HG02885 (cell line): Measurements from ENCODE around the gene IRAK1BP1.
A peak's percentile ranks its signal among the peaks of the same experiment; 100 is the strongest.
"Not testable (repeated sequence)": the region's sequence is repeated elsewhere in the genome, so short reads cannot be mapped to it uniquely, and the experiment has no call there.

Experiments
- ATAC-seq: cut with Tn5 transposase; IDR thresholded peaks from one replicate; pipeline ENCODE4 v1.9.1; 2021; ENCODE audit warnings: mild to moderate bottlenecking; ENCODE audit not compliant: unreplicated experiment, poor library complexity

IRAK1BP1 gene, protein sequence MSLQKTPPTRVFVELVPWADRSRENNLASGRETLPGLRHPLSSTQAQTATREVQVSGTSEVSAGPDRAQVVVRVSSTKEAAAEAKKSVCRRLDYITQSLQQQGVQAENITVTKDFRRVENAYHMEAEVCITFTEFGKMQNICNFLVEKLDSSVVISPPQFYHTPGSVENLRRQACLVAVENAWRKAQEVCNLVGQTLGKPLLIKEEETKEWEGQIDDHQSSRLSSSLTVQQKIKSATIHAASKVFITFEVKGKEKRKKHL

GRCh38 chr6:78867370-78868040 lies at the start of gene IRAK1BP1:
Gene IRAK1BP1, plus strand, starts transcription at chr6:78867551. Its CDS starts 26 bp downstream, at chr6:78867577.
- peak; percentile 97 for ATAC-seq

DNA sequence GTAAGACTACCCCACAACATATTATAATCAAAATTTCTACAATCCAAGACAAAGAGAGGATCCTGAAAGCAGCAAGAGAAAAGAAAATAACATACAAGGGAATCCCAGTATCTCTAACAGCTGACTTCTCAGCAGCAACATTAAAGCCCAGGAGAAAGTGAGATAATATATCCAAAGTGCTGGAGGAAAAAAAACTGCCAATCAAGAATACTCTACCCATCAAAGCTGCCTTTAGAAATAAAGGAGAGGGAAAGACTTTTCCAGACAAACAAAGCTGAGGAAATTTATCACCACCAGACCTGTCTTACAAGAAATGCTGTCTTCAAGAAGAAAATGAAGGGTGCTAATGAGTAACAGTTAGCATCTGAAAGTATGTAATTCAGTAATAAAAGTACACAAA lies 43.3 kb upstream of the IRAK1BP1 start:
- ATAC-seq: no peak

DNA sequence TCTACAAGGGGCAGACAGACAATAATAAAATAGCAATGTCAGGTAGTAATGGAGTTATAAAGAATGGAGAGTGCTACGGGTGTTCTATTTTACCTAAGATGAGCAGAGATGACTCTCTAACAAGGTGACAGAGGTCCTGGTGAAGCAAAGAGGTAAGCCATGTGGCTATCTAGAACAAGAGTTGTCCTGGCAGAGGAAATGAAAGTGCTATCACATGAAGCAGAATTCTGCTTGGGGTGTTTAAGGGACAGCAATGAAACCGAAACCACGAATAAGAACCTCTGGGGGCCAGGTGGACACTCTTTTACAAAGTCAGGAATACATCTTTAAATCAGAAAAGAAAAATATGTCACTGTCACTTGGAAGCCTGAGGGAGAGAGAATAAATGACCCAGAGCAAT lies 37.9 kb upstream of the IRAK1BP1 start:
- peak; percentile 51 for ATAC-seq

DNA sequence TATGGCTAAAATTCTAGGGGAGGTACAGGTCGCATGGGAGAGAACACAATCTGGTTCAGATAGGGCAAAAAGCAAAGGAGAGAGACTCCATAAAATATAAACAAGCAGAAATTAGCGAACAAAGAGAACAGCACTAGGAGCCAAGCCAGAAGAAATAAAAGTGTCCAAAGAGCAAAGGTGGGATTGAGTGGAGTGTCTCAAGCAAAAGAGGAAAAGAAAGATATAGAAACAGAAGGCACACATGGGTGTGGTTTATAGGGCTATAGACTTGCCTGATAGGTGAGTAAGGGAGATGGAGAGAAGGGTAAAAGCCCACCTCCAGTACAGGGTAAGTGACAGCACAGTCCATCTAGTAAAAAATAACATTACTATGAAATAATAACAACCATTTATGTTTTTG lies 36.5 kb upstream of the IRAK1BP1 start:
- no peak for ATAC-seq

DNA sequence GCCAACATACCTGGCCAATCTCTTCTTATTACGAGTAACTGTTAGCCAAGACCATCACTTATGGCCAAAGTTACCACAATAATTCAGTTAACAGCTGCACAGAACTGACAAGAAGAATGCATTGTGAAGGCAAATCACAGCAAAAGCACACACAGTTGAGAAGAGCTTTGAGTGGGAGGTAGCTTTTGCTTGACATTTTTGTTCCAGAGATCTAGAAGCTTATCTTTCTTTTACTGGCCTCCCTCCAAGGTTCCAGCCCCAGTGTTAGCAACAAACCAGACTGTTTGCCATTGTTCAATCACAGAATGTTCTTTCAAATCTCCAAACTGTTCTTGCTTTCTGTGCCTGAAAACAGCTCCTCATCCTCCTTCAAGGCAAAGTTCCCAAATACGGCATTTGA lies 35.9 kb upstream of the IRAK1BP1 start:
- no peak for ATAC-seq

GRCh38 chr6:78832091-78832808 lies 35.1 kb upstream of the IRAK1BP1 start:
- ATAC-seq: no peak

DNA sequence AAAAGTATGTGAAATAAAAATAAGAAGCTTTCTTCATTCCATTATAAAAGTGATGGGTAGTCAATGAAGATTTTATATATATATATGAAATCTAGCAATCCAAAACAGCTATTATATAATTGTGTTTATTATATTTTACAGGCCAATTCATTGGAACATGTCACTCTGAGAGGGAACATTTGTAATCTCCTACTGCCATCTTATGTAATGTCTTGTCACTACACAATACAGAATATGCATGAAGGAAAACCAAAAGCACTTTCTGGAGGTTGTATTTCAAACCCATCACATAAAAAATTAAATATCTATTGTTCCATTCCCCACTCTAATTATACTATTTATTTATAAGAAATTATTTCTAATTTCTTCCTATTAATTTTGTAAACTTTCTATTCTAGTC lies 31.5 kb upstream of the IRAK1BP1 start:
- ATAC-seq: no peak

GRCh38 chr6:78836598-78836997 lies 30.8 kb upstream of the IRAK1BP1 start:
- ATAC-seq: no peak

DNA sequence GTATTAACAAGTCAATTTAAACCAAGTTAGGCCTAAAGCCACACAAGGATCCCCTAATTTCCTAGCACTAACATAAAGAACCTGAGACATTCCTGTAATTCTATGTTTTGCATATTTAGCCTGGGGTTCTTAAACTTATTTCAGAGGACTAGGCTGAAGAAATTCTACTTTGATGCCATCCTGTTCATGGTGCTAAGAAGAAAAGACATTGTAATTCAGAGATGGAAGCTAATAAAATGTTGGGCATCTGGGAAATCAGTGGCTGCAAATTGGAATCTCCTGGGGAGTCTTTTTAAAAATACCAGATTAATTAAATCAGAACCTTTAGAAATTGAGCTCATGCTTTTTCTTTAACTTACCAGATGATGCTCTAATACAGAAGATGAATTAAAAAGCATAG lies 26.2 kb upstream of the IRAK1BP1 start:
- ATAC-seq: no peak

DNA sequence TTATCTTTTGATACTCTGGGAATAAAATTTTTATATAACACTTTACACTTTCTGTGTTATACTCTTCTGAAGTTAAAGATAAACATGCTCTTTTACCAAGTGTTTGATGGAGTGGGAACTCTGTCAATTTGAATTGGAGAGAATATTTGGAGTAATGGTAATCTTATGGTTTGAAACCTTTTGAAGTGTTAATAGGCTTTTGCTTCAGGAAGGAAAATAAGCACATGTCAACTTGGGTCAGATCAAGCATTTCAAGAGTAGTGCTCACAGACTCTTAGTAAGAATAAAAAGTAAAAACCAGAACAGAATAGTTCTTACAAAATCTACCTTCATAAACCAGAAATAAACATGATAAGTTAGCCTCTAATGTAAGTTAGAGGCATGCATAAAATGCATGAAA lies 24.4 kb upstream of the IRAK1BP1 start:
- ATAC-seq: no peak

DNA sequence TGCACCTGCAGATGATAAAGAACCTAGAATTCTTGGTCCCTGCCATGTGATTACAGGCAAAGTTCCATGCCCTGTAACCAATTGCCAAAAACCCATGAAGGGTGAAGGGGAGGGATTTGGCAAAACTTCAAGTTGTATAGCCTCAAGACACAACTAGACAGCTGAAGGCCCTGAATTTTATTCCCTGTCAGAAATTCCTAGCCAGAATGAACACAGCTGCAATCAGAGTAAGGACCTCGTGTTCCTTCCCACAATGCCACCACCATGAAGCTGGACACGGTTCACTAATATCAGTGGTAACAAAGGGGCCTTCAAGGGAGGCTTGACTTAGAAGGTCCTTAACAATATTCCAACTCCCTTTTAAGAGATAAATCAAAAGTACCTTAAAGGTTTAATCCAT lies 22.5 kb upstream of the IRAK1BP1 start:
- no peak for ATAC-seq

DNA sequence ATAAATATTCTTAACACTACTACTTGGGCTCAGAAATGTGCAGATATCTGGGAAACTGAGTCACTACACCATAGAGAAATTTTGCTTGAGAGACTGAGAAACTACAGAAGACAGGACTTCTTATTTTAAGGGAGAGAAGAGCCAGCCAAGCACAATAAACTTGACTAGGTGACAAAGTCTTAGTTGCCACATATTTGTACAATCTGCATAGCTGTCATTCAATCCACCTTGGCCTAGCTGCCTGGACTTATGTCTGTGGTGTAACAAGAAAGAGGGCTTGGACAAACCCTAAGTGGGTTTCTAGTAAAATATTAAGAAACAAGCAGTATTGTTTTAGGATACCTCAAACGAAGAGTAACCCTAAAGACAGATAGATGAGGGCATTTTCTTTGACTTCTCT lies 21.8 kb upstream of the IRAK1BP1 start:
- no peak for ATAC-seq

- ATAC-seq: no peak
Observed at GRCh38 chr6:78850621-78851020, 16.7 kb upstream of the IRAK1BP1 start.

GRCh38 chr6:78851156-78851555 lies 16.2 kb upstream of the IRAK1BP1 start:
- no peak for ATAC-seq

GRCh38 chr6:78854546-78854945 lies 12.8 kb upstream of the IRAK1BP1 start:
- ATAC-seq: no peak

DNA sequence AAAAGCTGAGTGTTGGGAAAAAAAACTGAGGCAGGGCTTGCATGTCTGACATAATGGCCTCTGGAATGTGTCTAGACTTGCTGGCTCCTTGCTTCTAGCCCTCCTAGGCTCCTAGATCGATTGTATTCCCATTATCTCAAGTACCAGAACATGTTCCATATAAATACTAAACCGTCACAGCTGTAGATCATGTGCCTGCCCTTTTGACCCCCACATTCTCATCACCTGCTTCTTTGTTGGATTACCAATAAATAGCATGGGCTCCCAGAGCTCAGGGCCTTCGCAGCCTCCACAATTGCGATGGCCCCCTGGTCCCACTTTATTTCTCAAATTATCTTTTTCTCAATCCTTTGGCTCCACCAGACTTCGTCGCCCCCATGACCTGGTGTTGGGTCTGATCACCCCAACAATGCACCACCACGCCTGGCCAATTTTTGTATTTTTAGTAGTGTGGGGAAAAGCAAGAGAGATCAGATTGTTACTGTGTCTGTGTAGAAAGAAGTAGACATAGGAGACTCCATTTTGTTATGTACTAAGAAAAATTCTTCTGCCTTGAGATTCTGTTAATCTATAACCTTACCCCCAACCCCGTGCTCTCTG lies 8.9 kb upstream of the IRAK1BP1 start:
- not testable (repeated sequence) for ATAC-seq

GRCh38 chr6:78861509-78861908 lies 5.8 kb upstream of the IRAK1BP1 start:
- no peak for ATAC-seq

- no peak for ATAC-seq
Observed at GRCh38 chr6:78863576-78863975, 3.8 kb upstream of the IRAK1BP1 start.

GRCh38 chr6:78864957-78865356 lies 2.4 kb upstream of the IRAK1BP1 start:
- ATAC-seq: no peak

DNA sequence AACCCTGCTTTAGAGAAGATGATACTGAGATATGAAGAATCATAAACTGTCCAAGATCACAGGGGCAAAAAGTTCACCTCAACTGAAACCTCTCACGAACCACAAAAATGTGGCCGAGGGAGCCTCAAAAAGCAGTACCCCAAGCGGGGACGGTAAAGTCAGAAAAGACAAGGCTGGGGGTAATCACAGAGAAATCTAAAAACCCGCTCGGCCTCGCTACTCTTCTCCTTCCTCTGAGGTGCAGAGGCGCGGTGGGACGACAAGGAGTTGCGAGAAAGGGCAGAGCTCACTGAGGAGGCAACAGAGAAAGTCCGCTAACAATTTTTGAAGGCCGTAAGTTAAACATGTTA lies 356 bp upstream of the IRAK1BP1 start:
- ATAC-seq: peak; percentile 46

GRCh38 chr6:78868116-78868515 lies 765 bp downstream of the IRAK1BP1 start:
- no peak for ATAC-seq
